HL-60 (cell line): Measurements from ENCODE around the gene LIN54.

ENCODE experiments used
- DNase-seq, 2 experiments: peaks; one replicate each; pipeline ENCODE4 v3.0.0-alpha.2; 2010 to 2020; ENCODE audit warnings: low read depth in 1 of 2, low spot score in 1 of 2
- H3K27ac ChIP-seq: fragments of 250-450 bp; sonication (Bioruptor Pico); replicated peaks from 2 replicates; pipeline ENCODE4 v1.5.1; 2020; ENCODE audit warnings: mild to moderate bottlenecking, moderate library complexity
- H3K27me3 ChIP-seq: fragments of 250-450 bp; sonication (Bioruptor Pico); 2 replicates; pipeline ENCODE4 v1.5.1; 2021; ENCODE audit warnings: mild to moderate bottlenecking, moderate library complexity; ENCODE audit not compliant: insufficient read depth, poor library complexity, severe bottlenecking
- H3K4me3 ChIP-seq: replicated peaks from 2 replicates; pipeline ENCODE4 v1.5.1; 2011; ENCODE audit warnings: mild to moderate bottlenecking, control low read depth, low read length; ENCODE audit not compliant: insufficient read depth
- GABPA ChIP-seq: IDR thresholded peaks from 2 replicates; pipeline ENCODE4 v1.6.1; 2012; ENCODE audit warnings: low read depth
- POLR2AphosphoS5 ChIP-seq: IDR thresholded peaks from 2 replicates; pipeline ENCODE4 v1.6.1; 2012; ENCODE audit warnings: low read depth
- SPI1 ChIP-seq: IDR thresholded peaks from 2 replicates; pipeline ENCODE4 v1.6.1; 2012; ENCODE audit warnings: low read depth, mild to moderate bottlenecking, borderline replicate concordance
- TF ChIP-seq, protein P1 (sequence below): IDR thresholded peaks from one replicate; pipeline ENCODE4 v1.5.1; 2011; ENCODE audit warnings: low read length, control low read depth, inconsistent platforms; ENCODE audit not compliant: insufficient read depth
- TF ChIP-seq, protein P2 (sequence below): IDR thresholded peaks from 2 replicates; pipeline ENCODE4 v1.6.1; 2012; ENCODE audit warnings: low read depth; ENCODE audit not compliant: insufficient replicate concordance

Gene LIN54

DNA sequence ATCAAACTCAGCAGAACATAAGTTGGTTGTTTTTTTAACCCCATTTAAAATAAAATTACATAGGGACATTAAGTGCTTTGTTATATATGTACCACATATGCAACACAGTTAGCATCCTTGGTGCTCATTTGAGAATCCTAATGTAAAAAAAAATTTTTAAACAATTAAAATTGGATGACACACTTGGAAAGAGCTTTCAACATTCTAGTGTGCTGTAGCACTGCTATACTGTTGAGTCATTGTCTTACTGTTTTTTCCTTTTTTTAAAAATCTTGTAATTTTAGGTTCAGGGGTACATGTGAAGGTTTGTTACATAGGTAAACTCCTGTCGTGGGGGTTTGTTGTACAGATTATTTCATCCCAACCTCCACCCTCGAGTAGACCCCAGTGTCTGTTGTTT is 97.3 kb downstream of the LIN54 start:
- DNase-seq: no peak
- H3K27me3 ChIP-seq: no peaks in the 10 kb centered on the region
- TF ChIP-seq GABPA (no peak), SPI1 (no peak), POLR2AphosphoS5 (no peak)
- TF ChIP-seq, protein P1, sequence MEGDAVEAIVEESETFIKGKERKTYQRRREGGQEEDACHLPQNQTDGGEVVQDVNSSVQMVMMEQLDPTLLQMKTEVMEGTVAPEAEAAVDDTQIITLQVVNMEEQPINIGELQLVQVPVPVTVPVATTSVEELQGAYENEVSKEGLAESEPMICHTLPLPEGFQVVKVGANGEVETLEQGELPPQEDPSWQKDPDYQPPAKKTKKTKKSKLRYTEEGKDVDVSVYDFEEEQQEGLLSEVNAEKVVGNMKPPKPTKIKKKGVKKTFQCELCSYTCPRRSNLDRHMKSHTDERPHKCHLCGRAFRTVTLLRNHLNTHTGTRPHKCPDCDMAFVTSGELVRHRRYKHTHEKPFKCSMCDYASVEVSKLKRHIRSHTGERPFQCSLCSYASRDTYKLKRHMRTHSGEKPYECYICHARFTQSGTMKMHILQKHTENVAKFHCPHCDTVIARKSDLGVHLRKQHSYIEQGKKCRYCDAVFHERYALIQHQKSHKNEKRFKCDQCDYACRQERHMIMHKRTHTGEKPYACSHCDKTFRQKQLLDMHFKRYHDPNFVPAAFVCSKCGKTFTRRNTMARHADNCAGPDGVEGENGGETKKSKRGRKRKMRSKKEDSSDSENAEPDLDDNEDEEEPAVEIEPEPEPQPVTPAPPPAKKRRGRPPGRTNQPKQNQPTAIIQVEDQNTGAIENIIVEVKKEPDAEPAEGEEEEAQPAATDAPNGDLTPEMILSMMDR: no peak
- TF ChIP-seq, protein P2, sequence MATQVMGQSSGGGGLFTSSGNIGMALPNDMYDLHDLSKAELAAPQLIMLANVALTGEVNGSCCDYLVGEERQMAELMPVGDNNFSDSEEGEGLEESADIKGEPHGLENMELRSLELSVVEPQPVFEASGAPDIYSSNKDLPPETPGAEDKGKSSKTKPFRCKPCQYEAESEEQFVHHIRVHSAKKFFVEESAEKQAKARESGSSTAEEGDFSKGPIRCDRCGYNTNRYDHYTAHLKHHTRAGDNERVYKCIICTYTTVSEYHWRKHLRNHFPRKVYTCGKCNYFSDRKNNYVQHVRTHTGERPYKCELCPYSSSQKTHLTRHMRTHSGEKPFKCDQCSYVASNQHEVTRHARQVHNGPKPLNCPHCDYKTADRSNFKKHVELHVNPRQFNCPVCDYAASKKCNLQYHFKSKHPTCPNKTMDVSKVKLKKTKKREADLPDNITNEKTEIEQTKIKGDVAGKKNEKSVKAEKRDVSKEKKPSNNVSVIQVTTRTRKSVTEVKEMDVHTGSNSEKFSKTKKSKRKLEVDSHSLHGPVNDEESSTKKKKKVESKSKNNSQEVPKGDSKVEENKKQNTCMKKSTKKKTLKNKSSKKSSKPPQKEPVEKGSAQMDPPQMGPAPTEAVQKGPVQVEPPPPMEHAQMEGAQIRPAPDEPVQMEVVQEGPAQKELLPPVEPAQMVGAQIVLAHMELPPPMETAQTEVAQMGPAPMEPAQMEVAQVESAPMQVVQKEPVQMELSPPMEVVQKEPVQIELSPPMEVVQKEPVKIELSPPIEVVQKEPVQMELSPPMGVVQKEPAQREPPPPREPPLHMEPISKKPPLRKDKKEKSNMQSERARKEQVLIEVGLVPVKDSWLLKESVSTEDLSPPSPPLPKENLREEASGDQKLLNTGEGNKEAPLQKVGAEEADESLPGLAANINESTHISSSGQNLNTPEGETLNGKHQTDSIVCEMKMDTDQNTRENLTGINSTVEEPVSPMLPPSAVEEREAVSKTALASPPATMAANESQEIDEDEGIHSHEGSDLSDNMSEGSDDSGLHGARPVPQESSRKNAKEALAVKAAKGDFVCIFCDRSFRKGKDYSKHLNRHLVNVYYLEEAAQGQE: no peak
- no peak overlapping the region for H3K27ac ChIP-seq
- no peak overlapping the region for H3K4me3 ChIP-seq

DNA sequence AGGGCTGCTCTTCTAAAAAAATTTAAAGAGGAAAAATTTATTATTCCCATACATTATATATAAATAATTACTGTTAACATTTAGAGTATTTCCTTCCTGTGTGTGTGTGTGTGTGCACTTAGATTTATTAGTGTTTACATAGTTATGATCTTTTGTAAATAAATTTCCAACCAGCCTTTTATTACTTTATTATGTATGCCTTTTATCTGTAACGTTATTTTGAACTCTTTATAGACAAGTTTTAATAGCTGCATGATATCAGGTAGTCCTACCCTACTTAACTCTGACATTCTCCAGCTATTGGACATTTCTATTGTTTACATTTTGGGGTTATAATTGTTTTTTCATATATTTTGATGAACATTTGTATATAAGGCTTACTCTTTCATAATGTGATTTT is 101.3 kb downstream of the LIN54 start:
- H3K27ac ChIP-seq: no peak overlapping the region

DNA sequence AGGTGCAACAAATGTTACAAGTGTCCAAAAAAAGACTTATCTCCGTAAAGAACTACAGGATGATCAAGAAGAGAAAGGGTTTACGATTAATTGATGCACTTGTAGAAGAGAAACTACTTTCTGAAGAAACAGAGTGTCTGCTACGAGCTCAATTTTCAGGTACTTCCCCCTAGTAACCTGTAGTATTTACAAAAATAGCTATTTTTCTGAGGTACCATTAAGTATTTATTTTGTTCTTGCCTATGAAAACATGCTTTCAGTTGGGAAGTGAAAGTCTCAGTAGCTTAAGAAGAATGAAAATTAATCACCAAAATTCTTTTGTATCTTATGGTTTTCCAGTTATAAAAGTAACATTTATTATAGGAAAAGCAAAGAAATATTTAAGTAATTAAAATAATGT is 104.2 kb downstream of the LIN54 start:
- H3K27ac ChIP-seq: no peak overlapping the region
- H3K4me3 ChIP-seq: no peak overlapping the region
- no peaks in the 10 kb centered on the region for H3K27me3 ChIP-seq
- TF ChIP-seq, protein P1: no peak
- no peak for TF ChIP-seq POLR2AphosphoS5
- no peak for DNase-seq

More for the DNA sequence above, 101.3 kb downstream of the LIN54 start:
- DNase-seq: no peak
- Histone ChIP-seq H3K4me3 (no peak overlapping the region), H3K27me3 (no peaks in the 10 kb centered on the region)
- TF ChIP-seq, protein P1: no peak
- no peak for TF ChIP-seq GABPA
- no peak for TF ChIP-seq SPI1
- TF ChIP-seq, protein P2: no peak
- TF ChIP-seq POLR2AphosphoS5: no peak

DNA sequence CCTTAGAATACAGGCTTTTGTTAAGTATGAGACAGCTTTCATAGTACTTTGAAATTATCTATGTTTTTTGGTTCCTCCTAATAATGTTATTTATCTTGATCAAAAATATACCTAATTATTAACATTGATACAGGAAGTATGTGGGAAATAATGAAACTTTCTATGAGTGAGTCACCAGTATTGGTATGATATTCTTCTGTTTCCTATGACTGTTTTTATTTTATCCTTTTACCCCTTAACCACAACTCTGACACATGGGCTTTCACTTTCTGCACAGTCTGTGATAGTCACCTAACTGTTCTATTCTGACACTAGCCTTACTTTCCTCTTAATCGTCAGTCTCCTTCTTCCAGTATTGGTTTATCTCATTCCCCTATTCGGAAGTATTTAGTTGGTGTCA is 105.4 kb downstream of the LIN54 start:
- DNase-seq: no peak
- Histone ChIP-seq H3K4me3 (no peak overlapping the region), H3K27ac (no peak overlapping the region)

More for the DNA sequence above, 105.4 kb downstream of the LIN54 start:
- TF ChIP-seq, protein P1: no peak
- TF ChIP-seq, protein P2: no peak
- TF ChIP-seq SPI1: no peak
- TF ChIP-seq GABPA: no peak
- TF ChIP-seq POLR2AphosphoS5: no peak
- H3K27me3 ChIP-seq: no peaks in the 10 kb centered on the region
